ENCODE measurements around the gene TGFBR2. TPM values are rescaled to one million over a fixed set of nuclear protein-coding genes. Genes with fewer than 3 reads are reported as not detected.

The TGFBR2 gene
- total and polyA plus RNA-seq, 4 donors = 13.9 to 61.2 (median 33.7) TPM

DNA sequence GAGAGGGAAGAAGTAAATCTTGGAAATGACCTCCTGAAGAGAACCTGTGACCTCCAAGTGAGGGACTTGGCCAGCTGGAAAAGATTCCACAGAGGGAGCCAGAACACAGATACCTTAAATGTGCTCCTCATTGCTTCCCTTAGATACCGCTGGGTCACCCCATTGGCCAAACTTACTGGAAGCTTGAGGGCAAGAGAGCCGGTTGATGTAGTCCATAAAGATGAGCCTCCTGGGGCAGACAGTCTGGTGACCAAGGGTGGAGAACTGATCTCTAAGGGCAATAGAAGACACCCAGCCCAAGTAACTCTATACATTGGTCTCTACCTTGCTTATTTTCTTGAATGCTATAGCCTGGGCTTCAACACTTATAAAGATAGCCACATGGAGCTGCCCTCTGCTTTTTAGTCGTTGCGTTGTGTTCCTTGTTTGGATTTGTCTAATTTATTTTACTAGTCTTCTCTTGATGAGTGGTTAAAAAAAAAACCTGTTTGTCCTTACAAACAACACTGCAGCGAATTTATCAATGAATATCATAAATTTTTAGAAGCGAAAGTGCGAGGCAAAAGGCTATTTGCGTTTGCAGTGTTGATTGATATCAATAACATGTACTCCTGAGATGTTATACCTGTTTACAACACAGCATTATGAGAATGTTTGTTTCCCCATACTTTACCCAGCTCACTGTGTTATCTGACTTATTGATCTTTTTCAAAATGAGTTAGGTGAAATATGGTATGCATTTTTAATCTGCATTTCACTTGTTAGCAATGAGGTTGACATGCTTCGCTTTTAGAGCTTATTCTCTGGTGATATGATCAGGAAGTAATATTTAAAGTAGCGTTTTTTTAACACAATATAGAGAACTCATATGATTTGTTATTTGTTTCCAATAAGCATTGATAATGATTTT is 31.2 kb downstream of the TGFBR2 start:
- Histone ChIP-seq H3K27ac (ENCODE audit: low read depth in 1 of 2, low read length in 2 of 2) (no peak overlapping the region), H3K9me3 (ENCODE audit: control insufficient read depth in 4 of 4, low read length in 3 of 4) (no peaks in the 10 kb centered on the region), H3K36me3 (ENCODE audit: control insufficient read depth in 4 of 4, insufficient read depth in 3 of 4, low read depth in 1 of 4, low read length in 3 of 4) (peaks cover 0 to 2% (median under 1%) of the 10 kb centered on the region in 4 donors), H3K4me1 (ENCODE audit: control insufficient read depth in 4 of 4, insufficient read depth in 4 of 4, low read length in 3 of 4) (peaks cover 0 to 11% (median 5%) of the 10 kb centered on the region in 4 donors), H3K27me3 (ENCODE audit: control insufficient read depth in 4 of 4, insufficient read depth in 4 of 4, low read length in 3 of 4) (no peaks in the 10 kb centered on the region), H3K9ac (ENCODE audit: low read depth in 1 of 2, low read length in 2 of 2) (no peak overlapping the region), H3K4me3 (ENCODE audit: low read depth in 1 of 3, low read length in 3 of 3) (no peak overlapping the region)
- no peak for DNase-seq (ENCODE audit: low spot score)
- TF ChIP-seq FOXA2 (IDR thresholded peaks at IDR 0.05) = no peak
- no peak for TF ChIP-seq FOXA1 (IDR thresholded peaks at IDR 0.05)
- TF ChIP-seq MAX (IDR thresholded peaks at IDR 0.05) = no peak
- TF ChIP-seq HNF4G (IDR thresholded peaks at IDR 0.05) = no peak
- TF ChIP-seq SP1 (IDR thresholded peaks at IDR 0.05) = no peak
- TF ChIP-seq, protein P1, sequence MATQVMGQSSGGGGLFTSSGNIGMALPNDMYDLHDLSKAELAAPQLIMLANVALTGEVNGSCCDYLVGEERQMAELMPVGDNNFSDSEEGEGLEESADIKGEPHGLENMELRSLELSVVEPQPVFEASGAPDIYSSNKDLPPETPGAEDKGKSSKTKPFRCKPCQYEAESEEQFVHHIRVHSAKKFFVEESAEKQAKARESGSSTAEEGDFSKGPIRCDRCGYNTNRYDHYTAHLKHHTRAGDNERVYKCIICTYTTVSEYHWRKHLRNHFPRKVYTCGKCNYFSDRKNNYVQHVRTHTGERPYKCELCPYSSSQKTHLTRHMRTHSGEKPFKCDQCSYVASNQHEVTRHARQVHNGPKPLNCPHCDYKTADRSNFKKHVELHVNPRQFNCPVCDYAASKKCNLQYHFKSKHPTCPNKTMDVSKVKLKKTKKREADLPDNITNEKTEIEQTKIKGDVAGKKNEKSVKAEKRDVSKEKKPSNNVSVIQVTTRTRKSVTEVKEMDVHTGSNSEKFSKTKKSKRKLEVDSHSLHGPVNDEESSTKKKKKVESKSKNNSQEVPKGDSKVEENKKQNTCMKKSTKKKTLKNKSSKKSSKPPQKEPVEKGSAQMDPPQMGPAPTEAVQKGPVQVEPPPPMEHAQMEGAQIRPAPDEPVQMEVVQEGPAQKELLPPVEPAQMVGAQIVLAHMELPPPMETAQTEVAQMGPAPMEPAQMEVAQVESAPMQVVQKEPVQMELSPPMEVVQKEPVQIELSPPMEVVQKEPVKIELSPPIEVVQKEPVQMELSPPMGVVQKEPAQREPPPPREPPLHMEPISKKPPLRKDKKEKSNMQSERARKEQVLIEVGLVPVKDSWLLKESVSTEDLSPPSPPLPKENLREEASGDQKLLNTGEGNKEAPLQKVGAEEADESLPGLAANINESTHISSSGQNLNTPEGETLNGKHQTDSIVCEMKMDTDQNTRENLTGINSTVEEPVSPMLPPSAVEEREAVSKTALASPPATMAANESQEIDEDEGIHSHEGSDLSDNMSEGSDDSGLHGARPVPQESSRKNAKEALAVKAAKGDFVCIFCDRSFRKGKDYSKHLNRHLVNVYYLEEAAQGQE (IDR thresholded peaks at IDR 0.05) = no peak
- 94% methylated on average over 10 of the region's 10 CpGs for WGBS

- no peak overlapping the region for H3K9ac ChIP-seq (ENCODE audit: low read depth in 1 of 2, low read length in 2 of 2)
- DNase-seq (ENCODE audit: low spot score) = no peak
- H3K36me3 ChIP-seq (ENCODE audit: control insufficient read depth in 4 of 4, insufficient read depth in 3 of 4, low read depth in 1 of 4, low read length in 3 of 4) = peaks cover 0 to 2% (median under 1%) of the 10 kb centered on the region in 4 donors
- no peaks in the 10 kb centered on the region for H3K9me3 ChIP-seq (ENCODE audit: control insufficient read depth in 4 of 4, low read length in 3 of 4)
- peaks cover 0 to 13% (median 7%) of the 10 kb centered on the region in 4 donors for H3K4me1 ChIP-seq (ENCODE audit: control insufficient read depth in 4 of 4, insufficient read depth in 4 of 4, low read length in 3 of 4)
- H3K27ac ChIP-seq (ENCODE audit: low read depth in 1 of 2, low read length in 2 of 2) = no peak overlapping the region
- WGBS = 81% methylated on average over 4 of the region's 4 CpGs
- no peaks in the 10 kb centered on the region for H3K27me3 ChIP-seq (ENCODE audit: control insufficient read depth in 4 of 4, insufficient read depth in 4 of 4, low read length in 3 of 4)
- no peak overlapping the region for H3K4me3 ChIP-seq (ENCODE audit: low read depth in 1 of 3, low read length in 3 of 3)
- TF ChIP-seq FOXA2 (IDR thresholded peaks at IDR 0.05) (no peak), NR2F2 (IDR thresholded peaks at IDR 0.05) (no peak), YY1 (IDR thresholded peaks at IDR 0.05) (no peak), RXRA (IDR thresholded peaks at IDR 0.05) (no peak), SP1 (IDR thresholded peaks at IDR 0.05) (no peak), HNF4G (IDR thresholded peaks at IDR 0.05) (no peak), MAX (IDR thresholded peaks at IDR 0.05) (no peak), ZBTB33 (IDR thresholded peaks at IDR 0.05) (no peak), EGR1 (IDR thresholded peaks at IDR 0.05; ENCODE audit: low read depth in 2 of 2) (no peak), ATF3 (IDR thresholded peaks at IDR 0.05) (no peak)
- TF ChIP-seq, protein P1 (IDR thresholded peaks at IDR 0.05) = no peak
Measured at GRCh38 chr3:30638685-30639412, 32.4 kb downstream of the TGFBR2 start.
